Uterus (tissue), 4 donors: Measurements from ENCODE around the gene UQCRC1. TPM values are rescaled to one million over a fixed set of nuclear protein-coding genes. Genes with fewer than 3 reads are reported as not detected.
A peak's percentile ranks its signal among the peaks of the same experiment; 100 is the strongest.

Experiments used
- DNase-seq, 2 donors: peaks; one replicate each; pipeline ENCODE4 v3.0.0-alpha.2; 2019 to 2020
- H3K27ac ChIP-seq, 2 donors: fragments of 200-600 bp; sonication (generic); 1 replicate in 1 of 2; 2 replicates in 1 of 2; pipeline ENCODE4 v1.5.1; 2016 to 2018
- H3K27me3 ChIP-seq, 2 donors: fragments of 200-600 bp; sonication (generic); one replicate each; pipeline ENCODE4 v1.5.1; 2018 to 2019; ENCODE audit warnings: control low read depth in 1 of 2
- H3K36me3 ChIP-seq, 2 donors: fragments of 200-600 bp; sonication (generic); one replicate each; pipeline ENCODE4 v1.5.1; 2019; ENCODE audit warnings: control low read depth in 1 of 2
- H3K4me1 ChIP-seq, 2 donors: fragments of 200-600 bp; sonication (generic); one replicate each; pipeline ENCODE4 v1.5.1; 2018 to 2019; ENCODE audit warnings: control low read depth in 1 of 2
- H3K4me3 ChIP-seq, 2 donors: fragments of 200-600 bp; sonication (generic); 1 replicate in 1 of 2; 2 replicates in 1 of 2; pipeline ENCODE4 v1.5.1; 2018 to 2019; ENCODE audit warnings: mild to moderate bottlenecking in 1 of 2
- H3K9me3 ChIP-seq, 2 donors: fragments of 200-600 bp; sonication (generic); one replicate each; pipeline ENCODE4 v1.5.1; 2019; ENCODE audit warnings: control low read depth in 1 of 2
- POLR2A ChIP-seq, 2 donors: fragments of 450-650 bp; IDR thresholded peaks; one replicate each; pipeline ENCODE4 v1.6.1; 2016; ENCODE audit warnings: antibody characterized with exemption in 2 of 2, mild to moderate bottlenecking in 1 of 2, moderate library complexity in 1 of 2
- intact Hi-C: fragments of 100-400 bp; cut with DNase I; formaldehyde crosslinking; loops from one replicate; pipeline ENCODE4 v1.15.1; 2023; ENCODE audit warnings: low total_unique reads
- total RNA-seq, 4 donors: library from RNA; depleted of rRNA in 3 of 4; stranded (reverse); fragments of >200 nt in 3 of 4; gene quantifications; one replicate each; pipeline versions ENCODE4 v1.1.0 to v1.2.4, GENCODE V29; 2014 to 2023
- TF ChIP-seq, protein P1 (sequence below), 4 experiments: fragments of 200-600 bp in 2 of 4; fragments of 450-650 bp in 2 of 4; sonication (generic) in 2 of 4; IDR thresholded peaks; one replicate each; pipeline ENCODE4 v1.5.1; 2016 to 2019; ENCODE audit warnings: antibody characterized with exemption in 4 of 4, mild to moderate bottlenecking in 2 of 4, moderate library complexity in 1 of 4
- donor health status: DM: yes; HTN: yes; CAD: no.

Gene UQCRC1
- total RNA-seq, 4 donors from 2014 or later: 54.4 to 409 (median 155) TPM

DNA sequence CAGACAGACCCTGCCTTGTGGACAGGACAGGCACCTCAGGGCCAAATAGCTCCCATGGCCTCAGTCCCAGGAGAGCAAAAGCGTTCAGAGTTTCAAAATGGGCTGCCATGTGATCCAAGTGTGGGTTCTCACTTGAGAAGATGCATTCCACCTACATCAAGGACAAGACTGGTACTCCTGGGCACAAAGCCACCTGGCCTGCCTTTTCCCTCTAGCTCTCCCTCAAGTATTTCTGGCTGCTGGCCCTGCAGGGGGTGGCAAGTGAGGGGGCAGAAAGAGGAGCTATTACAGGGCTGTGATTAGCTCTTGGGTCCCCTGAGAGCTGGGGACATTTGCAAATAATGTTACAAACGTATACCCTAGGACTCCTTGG lies 7.8 kb downstream of the UQCRC1 start:
- intact Hi-C loops: no loop called here
- H3K4me3 ChIP-seq: no peak overlapping the region
- no peak for DNase-seq
- TF ChIP-seq POLR2A (IDR thresholded peaks at IDR 0.05): no peak
- TF ChIP-seq, protein P1, sequence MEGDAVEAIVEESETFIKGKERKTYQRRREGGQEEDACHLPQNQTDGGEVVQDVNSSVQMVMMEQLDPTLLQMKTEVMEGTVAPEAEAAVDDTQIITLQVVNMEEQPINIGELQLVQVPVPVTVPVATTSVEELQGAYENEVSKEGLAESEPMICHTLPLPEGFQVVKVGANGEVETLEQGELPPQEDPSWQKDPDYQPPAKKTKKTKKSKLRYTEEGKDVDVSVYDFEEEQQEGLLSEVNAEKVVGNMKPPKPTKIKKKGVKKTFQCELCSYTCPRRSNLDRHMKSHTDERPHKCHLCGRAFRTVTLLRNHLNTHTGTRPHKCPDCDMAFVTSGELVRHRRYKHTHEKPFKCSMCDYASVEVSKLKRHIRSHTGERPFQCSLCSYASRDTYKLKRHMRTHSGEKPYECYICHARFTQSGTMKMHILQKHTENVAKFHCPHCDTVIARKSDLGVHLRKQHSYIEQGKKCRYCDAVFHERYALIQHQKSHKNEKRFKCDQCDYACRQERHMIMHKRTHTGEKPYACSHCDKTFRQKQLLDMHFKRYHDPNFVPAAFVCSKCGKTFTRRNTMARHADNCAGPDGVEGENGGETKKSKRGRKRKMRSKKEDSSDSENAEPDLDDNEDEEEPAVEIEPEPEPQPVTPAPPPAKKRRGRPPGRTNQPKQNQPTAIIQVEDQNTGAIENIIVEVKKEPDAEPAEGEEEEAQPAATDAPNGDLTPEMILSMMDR (IDR thresholded peaks at IDR 0.05): no peak
- no peaks in the 10 kb centered on the region for H3K9me3 ChIP-seq
- H3K36me3 ChIP-seq: no peaks in the 10 kb centered on the region
- no peak overlapping the region for H3K27ac ChIP-seq
- no peaks in the 10 kb centered on the region for H3K27me3 ChIP-seq
- peaks cover 6 to 19% of the 10 kb centered on the region in 2 donors for H3K4me1 ChIP-seq

DNA sequence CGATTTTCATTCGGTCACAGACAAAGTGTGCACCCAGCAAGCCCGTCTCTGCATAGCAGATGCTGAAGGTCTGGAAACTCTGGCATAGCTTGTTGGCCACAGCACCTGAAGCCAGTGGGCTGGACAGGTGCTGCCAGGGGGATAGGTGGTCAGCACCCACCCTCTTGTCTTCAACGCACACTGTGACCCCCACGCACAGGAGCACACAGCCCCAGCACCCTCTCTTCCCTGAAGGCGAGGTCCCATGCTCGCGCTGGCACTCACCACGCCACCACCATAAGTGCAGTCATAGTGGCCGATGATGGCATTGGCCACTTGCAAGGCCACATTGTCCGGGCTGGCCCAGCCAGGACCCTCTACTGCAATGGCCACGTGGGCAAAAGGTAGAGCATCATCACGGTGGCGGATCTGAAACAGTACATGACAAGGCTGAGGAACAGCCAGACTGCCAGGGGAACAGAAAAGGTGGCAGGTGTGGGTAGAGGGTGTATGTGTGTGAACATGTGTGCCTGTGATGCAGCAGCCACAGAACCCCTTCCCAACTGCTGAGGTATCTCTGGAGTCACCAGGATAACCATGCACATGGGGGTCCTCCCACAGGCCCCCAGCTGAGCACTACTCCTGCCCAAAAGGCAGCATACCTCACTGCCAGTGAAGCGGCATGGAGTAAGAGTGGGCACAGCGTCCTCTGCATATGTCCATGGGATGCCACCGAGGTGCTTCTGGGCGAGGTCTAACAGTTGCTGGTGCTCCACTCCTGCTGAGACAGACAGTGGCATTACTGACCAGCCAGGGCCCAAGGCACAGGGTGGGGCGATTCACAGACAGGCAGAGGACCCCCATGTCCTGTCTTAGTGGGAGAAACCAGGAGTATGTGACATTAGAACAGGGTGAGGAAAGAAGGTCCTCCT lies 8.5 kb downstream of the UQCRC1 start:
- Histone ChIP-seq H3K36me3 (no peaks in the 10 kb centered on the region), H3K27me3 (no peaks in the 10 kb centered on the region), H3K4me1 (peaks cover 6 to 22% of the 10 kb centered on the region in 2 donors), H3K4me3 (no peak overlapping the region), H3K9me3 (no peaks in the 10 kb centered on the region), H3K27ac (peak overlapping the region in 1 of 2 donors; percentile 98)
- DNase-seq: no peak
- TF ChIP-seq, protein P1 (IDR thresholded peaks at IDR 0.05): no peak
- no peak for TF ChIP-seq POLR2A (IDR thresholded peaks at IDR 0.05)
- intact Hi-C loops: no loop called here

DNA sequence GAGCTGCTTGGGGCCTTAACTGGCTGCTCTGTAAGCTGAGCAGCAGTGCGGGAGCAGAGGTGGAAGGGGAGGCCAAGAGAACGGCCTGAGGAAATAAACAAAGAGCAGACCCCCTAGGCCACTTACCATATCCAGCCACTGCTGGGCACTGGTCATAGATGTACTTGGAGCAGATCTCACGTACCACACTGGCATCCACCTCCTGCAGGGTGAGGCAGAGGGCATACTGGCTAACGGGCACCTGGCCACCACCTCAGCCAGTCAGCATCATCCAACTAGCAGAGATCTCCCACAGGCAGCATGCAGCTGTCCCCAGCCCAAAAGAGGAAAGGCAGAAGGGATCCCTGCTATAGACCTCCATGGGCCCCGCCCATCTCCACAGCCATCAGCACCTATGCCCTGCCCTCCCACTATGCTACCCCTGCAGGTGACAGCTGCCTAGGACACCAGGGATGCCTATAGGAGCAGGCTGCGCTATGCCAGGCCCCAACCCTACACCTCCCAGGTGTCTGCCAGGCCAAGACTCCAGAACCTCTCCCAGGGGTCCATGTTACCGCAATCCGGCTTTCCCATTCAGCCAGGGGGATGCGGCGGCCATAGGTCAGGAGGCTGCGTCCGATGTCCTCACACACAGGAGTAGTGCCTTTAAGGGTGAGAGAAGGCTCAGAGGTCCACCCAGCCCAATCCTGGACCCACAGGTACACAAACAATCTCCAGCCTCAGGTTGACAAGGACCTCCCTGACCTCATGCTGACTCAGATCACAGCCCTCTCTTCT lies 9.7 kb downstream of the UQCRC1 start:
- intact Hi-C loops: no loop called here
- Histone ChIP-seq H3K9me3 (no peaks in the 10 kb centered on the region), H3K4me3 (no peak overlapping the region), H3K4me1 (peaks cover 6 to 34% of the 10 kb centered on the region in 2 donors), H3K36me3 (no peaks in the 10 kb centered on the region), H3K27me3 (no peaks in the 10 kb centered on the region), H3K27ac (peak overlapping the region; percentile 81 to 98)
- TF ChIP-seq, protein P1 (IDR thresholded peaks at IDR 0.05): no peak
- TF ChIP-seq POLR2A (IDR thresholded peaks at IDR 0.05): no peak
- no peak for DNase-seq

DNA sequence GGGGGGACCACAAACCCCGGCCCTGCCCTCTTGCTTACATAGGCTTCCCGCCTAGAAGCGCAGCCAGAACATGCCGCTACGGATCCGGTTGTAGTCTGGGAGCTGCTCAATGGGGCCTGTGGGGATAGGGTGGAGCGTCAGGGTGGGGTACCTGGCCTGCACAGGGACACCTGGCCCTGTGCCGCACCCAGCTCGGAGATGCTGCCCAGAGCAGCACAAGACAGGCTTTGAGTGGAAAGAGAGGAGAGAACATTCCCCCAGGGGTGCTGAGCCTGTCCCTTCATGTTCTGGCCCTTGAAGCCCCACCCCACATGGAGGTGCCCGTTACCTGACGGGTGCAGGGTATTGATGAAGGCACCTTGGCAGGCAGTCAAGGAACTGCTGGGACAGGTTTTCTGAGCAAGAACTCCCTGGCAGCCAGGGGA lies 10.4 kb downstream of the UQCRC1 start:
- no peak for DNase-seq
- no peak overlapping the region for H3K4me3 ChIP-seq
- no peaks in the 10 kb centered on the region for H3K9me3 ChIP-seq
- intact Hi-C loops: no loop called here
- H3K36me3 ChIP-seq: no peaks in the 10 kb centered on the region
- H3K27ac ChIP-seq: peak overlapping the region; percentile 81 to 98
- H3K27me3 ChIP-seq: no peaks in the 10 kb centered on the region
- H3K4me1 ChIP-seq: peaks cover 6 to 34% of the 10 kb centered on the region in 2 donors
- no peak for TF ChIP-seq POLR2A (IDR thresholded peaks at IDR 0.05)
- TF ChIP-seq, protein P1 (IDR thresholded peaks at IDR 0.05): no peak
